Neuronal stem cell (in vitro differentiated cells): ENCODE data around the gene L1CAM.
A peak's percentile ranks its signal among the peaks of the same experiment; 100 is the strongest.

Experiments
- DNase-seq: peaks from one replicate; pipeline ENCODE4 v3.0.0-alpha.2; 2013; ENCODE audit warnings: low spot score
- H2AFZ ChIP-seq: one replicate; pipeline ENCODE4 v1.6.1; 2013; ENCODE audit warnings: mild to moderate bottlenecking, low read length, inconsistent platforms
- H2AK5ac ChIP-seq: 2 replicates; pipeline ENCODE4 v1.6.1; 2013; ENCODE audit warnings: low read depth, mild to moderate bottlenecking, inconsistent platforms, low read length, moderate library complexity, mixed read lengths
- H2BK120ac ChIP-seq: 2 replicates; pipeline ENCODE4 v1.6.1; 2013; ENCODE audit warnings: low read depth, mild to moderate bottlenecking, inconsistent platforms, low read length, moderate library complexity, mixed read lengths
- H2BK12ac ChIP-seq: one replicate; pipeline ENCODE4 v1.6.1; 2013; ENCODE audit warnings: low read length, inconsistent platforms
- H2BK15ac ChIP-seq: 2 replicates; pipeline ENCODE4 v1.6.1; 2013; ENCODE audit warnings: mild to moderate bottlenecking, low read length, inconsistent platforms, mixed read lengths
- H2BK5ac ChIP-seq: one replicate; pipeline ENCODE4 v1.6.1; 2013; ENCODE audit warnings: inconsistent platforms, mild to moderate bottlenecking, low read length, moderate library complexity
- H3K14ac ChIP-seq: one replicate; pipeline ENCODE4 v1.6.1; 2013; ENCODE audit warnings: low read length, inconsistent platforms
- H3K18ac ChIP-seq: 2 replicates; pipeline ENCODE4 v1.6.1; 2013; ENCODE audit warnings: low read length, inconsistent platforms
- H3K23ac ChIP-seq: 2 replicates; pipeline ENCODE4 v1.6.1; 2013; ENCODE audit warnings: low read depth, mild to moderate bottlenecking, mixed read lengths, low read length, inconsistent platforms; ENCODE audit not compliant: poor library complexity
- H3K27ac ChIP-seq: replicated peaks from 3 replicates; pipeline ENCODE4 v1.5.1; 2013; ENCODE audit warnings: low read length, inconsistent platforms
- H3K27me3 ChIP-seq, 3 experiments: 2 replicates each; pipeline ENCODE4 v1.6.1; 2013; ENCODE audit warnings: low read length in 3 of 3, mild to moderate bottlenecking in 2 of 3, inconsistent platforms in 1 of 3, low read depth in 1 of 3, mixed read lengths in 1 of 3, moderate library complexity in 1 of 3; ENCODE audit not compliant: control insufficient read depth in 3 of 3, insufficient read depth in 3 of 3
- H3K36me3 ChIP-seq, 2 donors: replicated peaks in 1 of 2; 2 replicates each; pipeline ENCODE4 v1.6.1; 2013; ENCODE audit warnings: low read length in 2 of 2; ENCODE audit not compliant: control insufficient read depth in 2 of 2, insufficient read depth in 2 of 2
- H3K4ac ChIP-seq: 2 replicates; pipeline ENCODE4 v1.6.1; 2013; ENCODE audit warnings: inconsistent platforms, mild to moderate bottlenecking, low read length, moderate library complexity
- H3K4me1 ChIP-seq, 2 donors: 1 replicate in 1 of 2; 2 replicates in 1 of 2; pipeline ENCODE4 v1.6.1; 2013; ENCODE audit warnings: low read length in 2 of 2, low read depth in 1 of 2; ENCODE audit not compliant: control insufficient read depth in 2 of 2, insufficient read depth in 1 of 2
- H3K4me2 ChIP-seq: one replicate; pipeline ENCODE4 v1.6.1; 2013; ENCODE audit warnings: mild to moderate bottlenecking, low read length, inconsistent platforms; ENCODE audit not compliant: insufficient read depth, poor library complexity, severe bottlenecking
- H3K4me3 ChIP-seq, 2 donors: 2 replicates each; pipeline ENCODE4 v1.5.1; 2013; ENCODE audit warnings: low read length in 2 of 2, mild to moderate bottlenecking in 2 of 2, inconsistent platforms in 1 of 2, moderate library complexity in 1 of 2
- H3K79me1 ChIP-seq: one replicate; pipeline ENCODE4 v1.6.1; 2013; ENCODE audit warnings: low read depth, mild to moderate bottlenecking, inconsistent platforms, low read length, moderate library complexity
- H3K9ac ChIP-seq: one replicate; pipeline ENCODE4 v1.6.1; 2013; ENCODE audit warnings: mild to moderate bottlenecking, low read depth, low read length, inconsistent platforms; ENCODE audit not compliant: poor library complexity
- H3K9me3 ChIP-seq, 2 donors: replicated peaks in 1 of 2; 2 replicates each; pipeline versions ENCODE3 to v1.6.1; 2013; ENCODE audit warnings: low read length in 2 of 2, mild to moderate bottlenecking in 2 of 2, inconsistent platforms in 1 of 2, low read depth in 1 of 2, mixed read lengths in 1 of 2, moderate library complexity in 1 of 2; ENCODE audit not compliant: control insufficient read depth in 2 of 2, insufficient read depth in 1 of 2
- H4K8ac ChIP-seq: one replicate; pipeline ENCODE4 v1.6.1; 2013; ENCODE audit warnings: low read depth, mild to moderate bottlenecking, inconsistent platforms, low read length, moderate library complexity
- H4K91ac ChIP-seq: one replicate; pipeline ENCODE4 v1.6.1; 2013; ENCODE audit warnings: low read length, low read depth, mild to moderate bottlenecking, inconsistent platforms; ENCODE audit not compliant: poor library complexity
- WGBS, 2 donors: extraction: QIAGEN DNeasy Blood & Tissue Kit; methylation state at CpG; one replicate each; pipeline ENCODE4 v1.1.7; 2013; ENCODE audit warnings: missing lambda C conversion rate in 2 of 2, mixed read lengths in 1 of 2; ENCODE audit not compliant: insufficient read length in 2 of 2, insufficient replicate concordance in 1 of 2; ENCODE audit errors: extremely low coverage in 2 of 2; 5-methylcytosine and 5-hydroxymethylcytosine counted together

Gene L1CAM

GRCh38 chrX:153821066-153821465, 64.9 kb downstream of the L1CAM start:
- H3K14ac ChIP-seq: no peak overlapping the region
- DNase-seq: no peak
- no peak overlapping the region for H2AK5ac ChIP-seq
- no CpG with 5 or more reads among the region's 9 CpGs for WGBS, 2 donors
- no peak overlapping the region for H2BK12ac ChIP-seq
- no peak overlapping the region for H4K8ac ChIP-seq
- no peak overlapping the region for H3K23ac ChIP-seq
- H2AFZ ChIP-seq: no peak overlapping the region
- no peak overlapping the region for H3K4ac ChIP-seq
- no peaks in the 10 kb centered on the region for H3K79me1 ChIP-seq
- H3K9ac ChIP-seq: no peak overlapping the region
- H3K4me1 ChIP-seq: peaks cover 5 to 6% of the 10 kb centered on the region in 2 donors
- H3K27ac ChIP-seq: no peak overlapping the region
- no peak overlapping the region for H3K4me2 ChIP-seq
- peaks cover 0 to 13% (median 0%) of the 10 kb centered on the region in 3 experiments for H3K27me3 ChIP-seq
- H2BK5ac ChIP-seq: no peak overlapping the region
- no peak overlapping the region for H3K18ac ChIP-seq
- H3K9me3 ChIP-seq: no peaks in the 10 kb centered on the region
- no peak overlapping the region for H4K91ac ChIP-seq
- peaks cover 0 to 6% of the 10 kb centered on the region in 2 donors for H3K36me3 ChIP-seq
- no peak overlapping the region for H3K4me3 ChIP-seq
- no peak overlapping the region for H2BK15ac ChIP-seq
- H2BK120ac ChIP-seq: no peak overlapping the region

- Histone ChIP-seq H3K79me1 (no peaks in the 10 kb centered on the region), H2BK5ac (no peak overlapping the region), H3K4ac (no peak overlapping the region), H2BK12ac (no peak overlapping the region), H3K14ac (no peak overlapping the region), H3K18ac (no peak overlapping the region), H3K9ac (no peak overlapping the region), H4K8ac (no peak overlapping the region), H4K91ac (no peak overlapping the region), H3K4me2 (no peak overlapping the region), H2BK15ac (no peak overlapping the region), H3K27me3 (peaks cover 0 to 10% (median 0%) of the 10 kb centered on the region in 3 experiments), H3K4me1 (peaks cover 5 to 6% of the 10 kb centered on the region in 2 donors), H3K9me3 (no peaks in the 10 kb centered on the region), H3K36me3 (peaks cover 0 to 6% of the 10 kb centered on the region in 2 donors), H2AK5ac (no peak overlapping the region), H2BK120ac (no peak overlapping the region), H3K23ac (no peak overlapping the region), H2AFZ (no peak overlapping the region), H3K4me3 (no peak overlapping the region), H3K27ac (no peak overlapping the region)
- no peak for DNase-seq
- no CpG with 5 or more reads among the region's 7 CpGs for WGBS, 2 donors
These were observed 65.4 kb downstream of the L1CAM start for GRCh38 chrX:153820601-153821000.

DNA sequence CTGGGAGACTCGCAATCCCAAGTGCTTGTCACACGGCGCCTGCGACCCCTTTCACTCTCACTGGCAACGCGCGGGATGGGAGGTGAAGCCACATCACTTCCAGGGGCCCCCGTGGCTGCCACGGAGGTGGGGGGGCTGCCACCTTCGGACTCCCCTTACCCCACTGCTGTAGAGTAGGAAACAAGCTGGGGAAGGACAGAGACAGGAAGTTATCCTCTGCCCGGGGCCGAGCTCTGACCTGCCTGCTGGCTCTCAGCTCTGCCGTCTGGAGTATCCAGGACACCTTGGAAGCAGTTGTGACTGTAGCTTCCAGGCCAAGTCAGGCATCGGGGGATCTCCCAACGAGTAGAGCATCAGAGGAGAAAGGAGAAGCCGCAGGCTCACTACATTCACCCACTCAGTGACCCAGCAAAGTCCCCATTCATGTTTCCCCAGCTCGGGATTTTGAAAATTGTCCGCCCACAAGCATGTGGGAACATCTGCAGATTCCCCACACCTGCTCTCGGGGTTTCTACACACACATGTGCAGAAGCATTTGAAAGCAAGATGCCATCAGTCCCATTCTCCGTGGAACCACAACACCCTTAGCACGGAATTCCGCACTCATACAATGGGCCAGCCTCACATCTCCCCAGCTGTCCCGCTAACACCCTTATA, 66.5 kb downstream of the L1CAM start:
- peak overlapping the region; percentile 53 for H3K9ac ChIP-seq
- peak overlapping the region; percentile 77 for H3K4me2 ChIP-seq
- no peak overlapping the region for H2BK15ac ChIP-seq
- H3K18ac ChIP-seq: peak overlapping the region; percentile 94
- H3K9me3 ChIP-seq: no peaks in the 10 kb centered on the region
- peaks cover 0 to 11% (median 0%) of the 10 kb centered on the region in 3 experiments for H3K27me3 ChIP-seq
- no peak for DNase-seq
- no peak overlapping the region for H3K23ac ChIP-seq
- no CpG with 5 or more reads among the region's 23 CpGs for WGBS, 2 donors
- H3K4me1 ChIP-seq: peaks cover 5 to 6% of the 10 kb centered on the region in 2 donors
- H2BK5ac ChIP-seq: no peak overlapping the region
- H3K14ac ChIP-seq: no peak overlapping the region
- no peak overlapping the region for H2AK5ac ChIP-seq
- H3K4ac ChIP-seq: no peak overlapping the region
- H3K79me1 ChIP-seq: no peaks in the 10 kb centered on the region
- H2BK12ac ChIP-seq: no peak overlapping the region
- H3K36me3 ChIP-seq: peaks cover 0 to 6% of the 10 kb centered on the region in 2 donors
- peak overlapping the region in 1 of 2 donors; percentile 19 for H3K4me3 ChIP-seq
- no peak overlapping the region for H4K8ac ChIP-seq
- no peak overlapping the region for H2BK120ac ChIP-seq
- H4K91ac ChIP-seq: no peak overlapping the region
- H2AFZ ChIP-seq: no peak overlapping the region
- peak overlapping the region; percentile 32 for H3K27ac ChIP-seq

- Histone ChIP-seq H3K4me1 (peaks cover 5 to 6% of the 10 kb centered on the region in 2 donors), H3K27ac (no peak overlapping the region), H2BK12ac (peak overlapping the region; percentile 84), H3K9ac (peak overlapping the region; percentile 84), H2AFZ (no peak overlapping the region), H2BK120ac (no peak overlapping the region), H3K36me3 (peaks cover 0 to 2% of the 10 kb centered on the region in 2 donors), H3K23ac (no peak overlapping the region), H3K4me2 (peak overlapping the region; percentile 77), H2BK5ac (no peak overlapping the region), H3K4ac (no peak overlapping the region), H2BK15ac (no peak overlapping the region), H3K4me3 (peak overlapping the region in 1 of 2 donors; percentile 73), H4K91ac (no peak overlapping the region), H3K14ac (no peak overlapping the region), H3K9me3 (no peaks in the 10 kb centered on the region), H3K79me1 (no peaks in the 10 kb centered on the region), H2AK5ac (no peak overlapping the region), H4K8ac (no peak overlapping the region), H3K27me3 (peaks cover 0 to 12% (median 0%) of the 10 kb centered on the region in 3 experiments), H3K18ac (peak overlapping the region; percentile 94)
- DNase-seq: peak; percentile 54
- WGBS, 2 donors: no CpG with 5 or more reads among the region's 67 CpGs
These were observed 67.2 kb downstream of the L1CAM start for GRCh38 chrX:153818571-153819383.
